GM13976 (cell line): ENCODE results near the gene CDKN2AIP.

Experiments used
- DNase-seq: peaks from one replicate; pipeline ENCODE4 v3.0.0; 2012; ENCODE audit warnings: low spot score
- CTCF ChIP-seq: IDR thresholded peaks from 2 replicates; pipeline ENCODE4 v1.5.1; 2012; ENCODE audit warnings: borderline replicate concordance, mild to moderate bottlenecking; ENCODE audit not compliant: insufficient read depth; ENCODE audit errors: extremely low read depth, missing control alignments, control extremely low read depth
- in situ Hi-C: fragments of 300-500 bp; cut with MboI; formaldehyde crosslinking; loops from one replicate; pipeline ENCODE4 v1.12.0; 2022; ENCODE audit warnings: low sequenced_read_pairs, mixed read lengths, inconsistent platforms; ENCODE audit not compliant: unreplicated experiment

The CDKN2AIP gene

GRCh38 chr4:183399126-183399522 is 45.3 kb upstream of the CDKN2AIP start:
- in situ Hi-C loops: no loop called here
- no peak for DNase-seq

GRCh38 chr4:183399616-183400015 is 44.8 kb upstream of the CDKN2AIP start:
- in situ Hi-C loops: no loop called here
- no peak for TF ChIP-seq CTCF
- DNase-seq: no peak

More at GRCh38 chr4:183399126-183399522, 45.3 kb upstream of the CDKN2AIP start:
- TF ChIP-seq CTCF: no peak

- TF ChIP-seq CTCF: no peak
- in situ Hi-C loops: no loop called here
- DNase-seq: no peak
These were observed 44.4 kb upstream of the CDKN2AIP start for GRCh38 chr4:183400035-183400434.

- DNase-seq: no peak
- no peak for TF ChIP-seq CTCF
- in situ Hi-C loops: no loop called here
These were observed 43.0 kb upstream of the CDKN2AIP start for GRCh38 chr4:183401473-183401872.

GRCh38 chr4:183402771-183403170 is 41.7 kb upstream of the CDKN2AIP start:
- in situ Hi-C loops: no loop called here
- DNase-seq: no peak

GRCh38 chr4:183403486-183403885 is 41.0 kb upstream of the CDKN2AIP start:
- no peak for TF ChIP-seq CTCF
- no peak for DNase-seq
- in situ Hi-C loops: no loop called here

More at GRCh38 chr4:183402771-183403170, 41.7 kb upstream of the CDKN2AIP start:
- no peak for TF ChIP-seq CTCF

- no peak for TF ChIP-seq CTCF
- DNase-seq: no peak
- in situ Hi-C loops: no loop called here
These were observed 40.5 kb upstream of the CDKN2AIP start for GRCh38 chr4:183403961-183404360.
